MM.1S (cell line): Measurements from ENCODE around the gene KDM4B.

Experiments
- DNase-seq: peaks from one replicate; pipeline ENCODE4 v3.0.0-alpha.2; 2015
- H2AFZ ChIP-seq: fragments of 300-600 bp; sonication (generic); 2 replicates; pipeline ENCODE4 v1.6.0; 2016; ENCODE audit warnings: antibody characterized with exemption, low read length
- H3F3A ChIP-seq: fragments of 300-600 bp; sonication (generic); 2 replicates; pipeline ENCODE4 v1.6.1; 2016; ENCODE audit warnings: mild to moderate bottlenecking, antibody characterized with exemption, low read length, moderate library complexity, mixed read lengths; ENCODE audit not compliant: insufficient read depth
- H3K27ac ChIP-seq: fragments of 300-600 bp; sonication (generic); 2 replicates; pipeline ENCODE4 v1.5.1; 2016; ENCODE audit warnings: mild to moderate bottlenecking, low read length
- H3K27me3 ChIP-seq: fragments of 300-600 bp; sonication (generic); replicated peaks from 2 replicates; pipeline ENCODE4 v1.6.0; 2016; ENCODE audit warnings: low read length; ENCODE audit not compliant: insufficient read depth
- H3K36me3 ChIP-seq: fragments of 300-600 bp; sonication (generic); replicated peaks from 2 replicates; pipeline ENCODE4 v1.6.1; 2016; ENCODE audit warnings: mild to moderate bottlenecking, low read length, mixed read lengths; ENCODE audit not compliant: insufficient read depth
- H3K4me1 ChIP-seq: fragments of 300-600 bp; sonication (generic); 2 replicates; pipeline ENCODE4 v1.6.1; 2016; ENCODE audit warnings: low read length, mixed read lengths
- H3K4me2 ChIP-seq: fragments of 300-600 bp; sonication (generic); 2 replicates; pipeline ENCODE4 v1.6.0; 2016; ENCODE audit warnings: low read depth, low read length
- H3K4me3 ChIP-seq: fragments of 300-600 bp; sonication (generic); 2 replicates; pipeline ENCODE4 v1.5.1; 2016; ENCODE audit warnings: low read length, mixed read lengths
- H3K79me2 ChIP-seq: fragments of 300-600 bp; sonication (generic); 2 replicates; pipeline ENCODE4 v1.6.1; 2016; ENCODE audit warnings: mixed run types, low read length, mixed read lengths
- H3K9ac ChIP-seq: fragments of 300-600 bp; sonication (generic); 2 replicates; pipeline ENCODE4 v1.6.1; 2016; ENCODE audit warnings: low read length, mixed read lengths
- H3K9me2 ChIP-seq: fragments of 300-600 bp; sonication (generic); replicated peaks from 2 replicates; pipeline ENCODE4 v1.6.1; 2016; ENCODE audit warnings: mild to moderate bottlenecking, low read length, mixed read lengths; ENCODE audit not compliant: insufficient read depth
- H3K9me3 ChIP-seq: fragments of 300-600 bp; sonication (generic); replicated peaks from 2 replicates; pipeline ENCODE4 v1.6.1; 2016; ENCODE audit warnings: mild to moderate bottlenecking, low read length, mixed read lengths; ENCODE audit not compliant: insufficient read depth
- H4K20me1 ChIP-seq: fragments of 300-600 bp; sonication (generic); 2 replicates; pipeline ENCODE4 v1.6.1; 2016; ENCODE audit warnings: mild to moderate bottlenecking, low read length, moderate library complexity, mixed read lengths; ENCODE audit not compliant: insufficient read depth
- CTCF ChIP-seq: fragments of 300-600 bp; sonication (generic); IDR thresholded peaks from 2 replicates; pipeline ENCODE4 v1.5.1; 2016; ENCODE audit warnings: antibody characterized with exemption, low read length, mixed read lengths
- EZH2 ChIP-seq: fragments of 300-600 bp; sonication (generic); optimal IDR thresholded peaks from 2 replicates; pipeline ENCODE3; 2017; ENCODE audit warnings: low read depth, mild to moderate bottlenecking, antibody characterized with exemption, low read length, mixed read lengths
- EZH2phosphoT487 ChIP-seq: fragments of 300-600 bp; sonication (generic); IDR thresholded peaks from 2 replicates; pipeline ENCODE4 v1.6.1; 2018; ENCODE audit warnings: antibody characterized with exemption, low read length

KDM4B gene

GRCh38 chr19:5074830-5075394, 106.0 kb downstream of the KDM4B start:
- H3K4me3 ChIP-seq = no peak overlapping the region
- no peak overlapping the region for H3K4me2 ChIP-seq
- H3K36me3 ChIP-seq = no peaks in the 10 kb centered on the region
- no peak overlapping the region for H2AFZ ChIP-seq
- H3K9me3 ChIP-seq = no peaks in the 10 kb centered on the region
- no peaks in the 10 kb centered on the region for H3K27me3 ChIP-seq
- no peak overlapping the region for H3K27ac ChIP-seq
- no peaks in the 10 kb centered on the region; the same call in 1 of the 2 replicates for H3K79me2 ChIP-seq
- H3K9ac ChIP-seq = no peak overlapping the region
- H3K9me2 ChIP-seq = no peaks in the 10 kb centered on the region
- no peak for DNase-seq
- H3K4me1 ChIP-seq = no peaks in the 10 kb centered on the region
- H3F3A ChIP-seq = no peaks in the 10 kb centered on the region
- no peaks in the 10 kb centered on the region for H4K20me1 ChIP-seq
- TF ChIP-seq EZH2 (no peak), EZH2phosphoT487 (no peak), CTCF (no peak)

- no peak for DNase-seq
- H3K79me2 ChIP-seq = no peaks in the 10 kb centered on the region
- H3K27me3 ChIP-seq = no peaks in the 10 kb centered on the region
- H2AFZ ChIP-seq = no peak overlapping the region
- H3K36me3 ChIP-seq = no peaks in the 10 kb centered on the region
- no peaks in the 10 kb centered on the region for H4K20me1 ChIP-seq
- no peaks in the 10 kb centered on the region for H3K9me3 ChIP-seq
- H3F3A ChIP-seq = no peaks in the 10 kb centered on the region
- no peak overlapping the region for H3K9ac ChIP-seq
- no peak overlapping the region for H3K4me3 ChIP-seq
- no peaks in the 10 kb centered on the region for H3K9me2 ChIP-seq
- H3K4me2 ChIP-seq = no peak overlapping the region
- no peak overlapping the region for H3K27ac ChIP-seq
- H3K4me1 ChIP-seq = no peaks in the 10 kb centered on the region
- TF ChIP-seq EZH2phosphoT487 (no peak), CTCF (no peak), EZH2 (no peak)
Observed at GRCh38 chr19:5075597-5075996, 106.7 kb downstream of the KDM4B start.

- no peak for DNase-seq
- Histone ChIP-seq H3F3A (no peaks in the 10 kb centered on the region), H3K9ac (no peak overlapping the region), H3K9me3 (no peaks in the 10 kb centered on the region), H3K79me2 (no peaks in the 10 kb centered on the region), H2AFZ (no peak overlapping the region), H3K36me3 (no peaks in the 10 kb centered on the region), H3K27me3 (no peaks in the 10 kb centered on the region), H4K20me1 (no peaks in the 10 kb centered on the region), H3K4me2 (no peak overlapping the region), H3K9me2 (no peaks in the 10 kb centered on the region), H3K4me3 (no peak overlapping the region), H3K4me1 (no peaks in the 10 kb centered on the region), H3K27ac (no peak overlapping the region)
- no peak for TF ChIP-seq EZH2
- TF ChIP-seq CTCF = no peak
- TF ChIP-seq EZH2phosphoT487 = no peak
Observed at GRCh38 chr19:5076440-5077208, 107.7 kb downstream of the KDM4B start.
